ENCODE results near the gene PHOX2A.

DNA sequence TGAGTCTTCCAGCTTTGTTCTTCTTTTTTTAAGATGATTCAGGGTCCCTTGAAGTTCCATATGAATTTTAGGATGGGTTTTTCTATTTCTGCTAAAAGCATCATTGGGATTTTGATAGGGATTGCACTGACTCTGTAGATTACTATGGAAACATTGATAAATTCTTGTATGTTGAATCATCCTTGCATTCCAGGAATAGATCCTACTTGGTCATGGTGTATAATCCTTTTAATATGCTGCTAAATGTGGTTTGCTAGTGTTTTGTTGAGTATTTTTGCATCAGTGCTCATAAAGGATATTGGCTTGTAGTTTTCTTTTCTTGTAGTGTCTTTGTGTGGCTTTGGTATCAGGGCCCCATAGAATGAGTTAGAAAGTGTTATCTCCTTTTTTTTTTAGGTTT, 34.9 kb upstream of the PHOX2A start:
- TF ChIP-seq, protein P1, sequence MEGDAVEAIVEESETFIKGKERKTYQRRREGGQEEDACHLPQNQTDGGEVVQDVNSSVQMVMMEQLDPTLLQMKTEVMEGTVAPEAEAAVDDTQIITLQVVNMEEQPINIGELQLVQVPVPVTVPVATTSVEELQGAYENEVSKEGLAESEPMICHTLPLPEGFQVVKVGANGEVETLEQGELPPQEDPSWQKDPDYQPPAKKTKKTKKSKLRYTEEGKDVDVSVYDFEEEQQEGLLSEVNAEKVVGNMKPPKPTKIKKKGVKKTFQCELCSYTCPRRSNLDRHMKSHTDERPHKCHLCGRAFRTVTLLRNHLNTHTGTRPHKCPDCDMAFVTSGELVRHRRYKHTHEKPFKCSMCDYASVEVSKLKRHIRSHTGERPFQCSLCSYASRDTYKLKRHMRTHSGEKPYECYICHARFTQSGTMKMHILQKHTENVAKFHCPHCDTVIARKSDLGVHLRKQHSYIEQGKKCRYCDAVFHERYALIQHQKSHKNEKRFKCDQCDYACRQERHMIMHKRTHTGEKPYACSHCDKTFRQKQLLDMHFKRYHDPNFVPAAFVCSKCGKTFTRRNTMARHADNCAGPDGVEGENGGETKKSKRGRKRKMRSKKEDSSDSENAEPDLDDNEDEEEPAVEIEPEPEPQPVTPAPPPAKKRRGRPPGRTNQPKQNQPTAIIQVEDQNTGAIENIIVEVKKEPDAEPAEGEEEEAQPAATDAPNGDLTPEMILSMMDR (IDR thresholded peaks at IDR 0.05; ENCODE audit: low read depth, low read length): no peak
- no peak for TF ChIP-seq EZH2phosphoT487 (IDR thresholded peaks at IDR 0.05; ENCODE audit: low read depth)

Data from OCI-LY3 (cell line).